ENCODE measurements around the gene KRT73.

Gene KRT73

GRCh38 chr12:52618216-52618615, at the start of gene KRT73:
TSS of gene KRT73 (minus strand) at chr12:52618559. CDS start at chr12:52618524, 35 bp downstream.
- H3K4me3 ChIP-seq (ENCODE audit: low read depth, low read length), result no peak within 1 kb of the TSS
- TF ChIP-seq CTCF (IDR thresholded peaks at IDR 0.05; ENCODE audit: insufficient read depth, low read length, missing control alignments), result no peak
- ChIA-PET POLR2A (no interaction called here), CTCF (no interaction called here)
- no peak for DNase-seq (ENCODE audit: low read depth, low spot score)

GRCh38 chr12:52667931-52668330, 49.6 kb upstream of the KRT73 start:
- no peak for DNase-seq (ENCODE audit: low read depth, low spot score)
- H3K4me3 ChIP-seq (ENCODE audit: low read depth, low read length), result no peak overlapping the region
- ChIA-PET CTCF (interaction anchor here (1.2 to 3.3 kb wide), 3 partner anchors 201 to 211 kb away, joined by 3 to 16 read pairs (median 10); no protein-coding TSS in a partner anchor), POLR2A (no interaction called here)
- TF ChIP-seq CTCF (IDR thresholded peaks at IDR 0.05; ENCODE audit: insufficient read depth, low read length, missing control alignments), result no peak

GRCh38 chr12:52667509-52667908, 49.1 kb upstream of the KRT73 start:
- TF ChIP-seq CTCF (IDR thresholded peaks at IDR 0.05; ENCODE audit: insufficient read depth, low read length, missing control alignments), result peak; percentile 10
- POLR2A ChIA-PET, result no interaction called here
- CTCF ChIA-PET, result interaction anchor here (0.9 to 3.3 kb wide), 4 partner anchors 202 to 211 kb away, joined by 3 to 16 read pairs (median 7); no protein-coding TSS in a partner anchor
- DNase-seq (ENCODE audit: low read depth, low spot score), result no peak
- H3K4me3 ChIP-seq (ENCODE audit: low read depth, low read length), result no peak overlapping the region

GRCh38 chr12:52666471-52666870, 48.1 kb upstream of the KRT73 start:
- ChIA-PET CTCF (interaction anchor here (1.0 to 3.3 kb wide), 4 partner anchors 201 to 213 kb away, joined by 3 to 16 read pairs (median 6); no protein-coding TSS in a partner anchor), POLR2A (no interaction called here)
- no peak for TF ChIP-seq CTCF (IDR thresholded peaks at IDR 0.05; ENCODE audit: insufficient read depth, low read length, missing control alignments)
- DNase-seq (ENCODE audit: low read depth, low spot score), result no peak
- no peak overlapping the region for H3K4me3 ChIP-seq (ENCODE audit: low read depth, low read length)

- no peak overlapping the region for H3K4me3 ChIP-seq (ENCODE audit: low read depth, low read length)
- DNase-seq (ENCODE audit: low read depth, low spot score), result no peak
- ChIA-PET POLR2A (no interaction called here), CTCF (interaction anchor here (1.6 kb wide), 1 partner anchor 207 kb away, joined by 6 read pairs; no protein-coding TSS in a partner anchor)
- TF ChIP-seq CTCF (IDR thresholded peaks at IDR 0.05; ENCODE audit: insufficient read depth, low read length, missing control alignments), result no peak
These were observed 45.1 kb upstream of the KRT73 start for GRCh38 chr12:52663420-52663819.

- ChIA-PET POLR2A (no interaction called here), CTCF (interaction anchor here (1.6 kb wide), 1 partner anchor 208 kb away, joined by 6 read pairs; no protein-coding TSS in a partner anchor)
- DNase-seq (ENCODE audit: low read depth, low spot score), result no peak
- no peak for TF ChIP-seq CTCF (IDR thresholded peaks at IDR 0.05; ENCODE audit: insufficient read depth, low read length, missing control alignments)
- H3K4me3 ChIP-seq (ENCODE audit: low read depth, low read length), result no peak overlapping the region
These were observed 44.5 kb upstream of the KRT73 start for GRCh38 chr12:52662918-52663229.

Measured in AG04449 (cell line).